GM12873 (cell line): ENCODE measurements around the gene NLE1.

Experiments
- CTCF ChIP-seq: IDR thresholded peaks from 2 replicates; pipeline ENCODE4 v1.5.1; 2012; ENCODE audit warnings: low read depth, mild to moderate bottlenecking, moderate library complexity, low read length, control low read depth; ENCODE audit not compliant: insufficient read depth; ENCODE audit errors: missing control alignments

The NLE1 gene

GRCh38 chr17:35132816-35133550 lies 9.1 kb downstream of the NLE1 start:
- no peak for TF ChIP-seq CTCF

- no peak for TF ChIP-seq CTCF
Measured at GRCh38 chr17:35132099-35132498, 10.0 kb downstream of the NLE1 start.

- no peak for TF ChIP-seq CTCF
Measured at GRCh38 chr17:35130392-35130791, 11.7 kb downstream of the NLE1 start.

- no peak for TF ChIP-seq CTCF
Measured at GRCh38 chr17:35129973-35130351, 12.1 kb downstream of the NLE1 start.

- no peak for TF ChIP-seq CTCF
Measured at GRCh38 chr17:35129154-35129972, 12.7 kb downstream of the NLE1 start.

- TF ChIP-seq CTCF: no peak
Measured at GRCh38 chr17:35127751-35128514, 14.2 kb downstream of the NLE1 start.

- TF ChIP-seq CTCF: no peak
Measured at GRCh38 chr17:35121315-35121714, 20.8 kb downstream of the NLE1 start, which contains the start of gene FNDC8. Gene FNDC8, plus strand, starts transcription at chr17:35121615. Its CDS starts 79 bp downstream, at chr17:35121694.
